Esophagus muscularis mucosa (tissue), 3 donors: ENCODE results near the gene BMP8A.

Experiments used
- EP300 ChIP-seq: sonication (generic); formaldehyde crosslinking; IDR thresholded peaks from one replicate; pipeline ENCODE4 v1.6.1; 2017; ENCODE audit warnings: antibody characterized with exemption
- TF ChIP-seq, protein P1 (sequence below), 3 experiments: fragments of 200-600 bp in 2 of 3; fragments of 450-650 bp in 1 of 3; sonication (generic) in 2 of 3; IDR thresholded peaks; one replicate each; pipeline ENCODE4 v1.5.1; 2017 to 2019; ENCODE audit warnings: antibody characterized with exemption in 3 of 3, mild to moderate bottlenecking in 2 of 3, moderate library complexity in 1 of 3

DNA sequence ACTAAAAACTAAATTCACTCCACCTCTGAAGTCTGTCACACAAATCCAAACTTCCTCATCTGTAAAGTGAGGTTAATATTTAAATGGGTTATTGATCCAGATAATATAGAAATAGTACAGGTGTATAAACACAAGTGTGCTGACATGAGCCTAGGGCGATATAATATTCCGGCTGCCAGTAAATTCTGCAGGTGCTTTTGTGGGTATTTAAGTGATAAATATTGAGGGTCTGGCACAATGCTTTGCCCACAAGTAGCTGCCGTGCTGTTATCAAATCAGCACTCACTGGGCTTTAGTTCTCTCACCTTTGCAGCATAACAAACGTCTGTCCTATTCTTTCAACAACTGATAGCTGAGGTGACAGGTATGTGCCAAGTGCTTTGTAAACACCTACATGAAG lies 77.6 kb downstream of the BMP8A start:
- no peak for TF ChIP-seq EP300
- TF ChIP-seq, protein P1, sequence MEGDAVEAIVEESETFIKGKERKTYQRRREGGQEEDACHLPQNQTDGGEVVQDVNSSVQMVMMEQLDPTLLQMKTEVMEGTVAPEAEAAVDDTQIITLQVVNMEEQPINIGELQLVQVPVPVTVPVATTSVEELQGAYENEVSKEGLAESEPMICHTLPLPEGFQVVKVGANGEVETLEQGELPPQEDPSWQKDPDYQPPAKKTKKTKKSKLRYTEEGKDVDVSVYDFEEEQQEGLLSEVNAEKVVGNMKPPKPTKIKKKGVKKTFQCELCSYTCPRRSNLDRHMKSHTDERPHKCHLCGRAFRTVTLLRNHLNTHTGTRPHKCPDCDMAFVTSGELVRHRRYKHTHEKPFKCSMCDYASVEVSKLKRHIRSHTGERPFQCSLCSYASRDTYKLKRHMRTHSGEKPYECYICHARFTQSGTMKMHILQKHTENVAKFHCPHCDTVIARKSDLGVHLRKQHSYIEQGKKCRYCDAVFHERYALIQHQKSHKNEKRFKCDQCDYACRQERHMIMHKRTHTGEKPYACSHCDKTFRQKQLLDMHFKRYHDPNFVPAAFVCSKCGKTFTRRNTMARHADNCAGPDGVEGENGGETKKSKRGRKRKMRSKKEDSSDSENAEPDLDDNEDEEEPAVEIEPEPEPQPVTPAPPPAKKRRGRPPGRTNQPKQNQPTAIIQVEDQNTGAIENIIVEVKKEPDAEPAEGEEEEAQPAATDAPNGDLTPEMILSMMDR (IDR thresholded peaks at IDR 0.05), result no peak
